ENCODE data around the gene RALGAPA2. TPM values are rescaled to one million over a fixed set of nuclear protein-coding genes. Genes with fewer than 3 reads are reported as not detected.

Gene RALGAPA2
- total RNA-seq, 3 donors from 2014 or later (not counting 1 experiment from before 2014, with no cell fraction given), result 26.6 to 33.9 (median 33.1) TPM

- TF ChIP-seq CTCF (IDR thresholded peaks at IDR 0.05), result no peak
- peak; percentile 62 to 94 (median 78) for ATAC-seq
- H3K4me3 Mint-ChIP-seq, result peak overlapping the region; percentile 26
- peaks cover 24 to 27% of the 10 kb centered on the region in 2 donors for H3K4me1 Mint-ChIP-seq
- DNase-seq, result no peak
- H3K27me3 ChIP-seq (ENCODE audit: control insufficient read depth, insufficient read depth, low read length), result no peaks in the 10 kb centered on the region
- H3K27me3 Mint-ChIP-seq (ENCODE audit: low read depth in 2 of 2), result no peaks in the 10 kb centered on the region
- no peak overlapping the region for H3K4me3 ChIP-seq (ENCODE audit: low read length)
- peaks cover 10% of the 10 kb centered on the region for H3K4me1 ChIP-seq (ENCODE audit: control insufficient read depth, insufficient read depth, low read length)
- H3K36me3 Mint-ChIP-seq, result peaks cover 11% of the 10 kb centered on the region
- intact Hi-C loops (cut with micrococcal nuclease), result no loop called here
- no peaks in the 10 kb centered on the region for H3K9me3 Mint-ChIP-seq
- H3K36me3 ChIP-seq (ENCODE audit: control insufficient read depth, insufficient read depth, low read length), result peaks cover 19% of the 10 kb centered on the region
- no peaks in the 10 kb centered on the region for H3K9me3 ChIP-seq (ENCODE audit: control insufficient read depth, insufficient read depth, low read length)
- no peak overlapping the region for H3K27ac ChIP-seq (ENCODE audit: low read length)
- WGBS (ENCODE audit: insufficient coverage), result 19% methylated on average over 2 of the region's 2 CpGs
- peak overlapping the region; percentile 19 to 33 for H3K27ac Mint-ChIP-seq
These were observed 73.6 kb downstream of the RALGAPA2 start for GRCh38 chr20:20638878-20639277.

- Mint-ChIP-seq H3K27ac (peak overlapping the region; percentile 19 to 33), H3K27me3 (ENCODE audit: low read depth in 2 of 2) (no peaks in the 10 kb centered on the region), H3K9me3 (no peaks in the 10 kb centered on the region), H3K36me3 (peaks cover 11% of the 10 kb centered on the region), H3K4me1 (peaks cover 24 to 27% of the 10 kb centered on the region in 2 donors), H3K4me3 (peak overlapping the region; percentile 26)
- intact Hi-C loops (cut with micrococcal nuclease), result no loop called here
- no peak for TF ChIP-seq CTCF (IDR thresholded peaks at IDR 0.05)
- Histone ChIP-seq H3K27me3 (ENCODE audit: control insufficient read depth, insufficient read depth, low read length) (no peaks in the 10 kb centered on the region), H3K4me1 (ENCODE audit: control insufficient read depth, insufficient read depth, low read length) (peaks cover 10% of the 10 kb centered on the region), H3K36me3 (ENCODE audit: control insufficient read depth, insufficient read depth, low read length) (peaks cover 21% of the 10 kb centered on the region), H3K27ac (ENCODE audit: low read length) (no peak overlapping the region), H3K9me3 (ENCODE audit: control insufficient read depth, insufficient read depth, low read length) (no peaks in the 10 kb centered on the region), H3K4me3 (ENCODE audit: low read length) (no peak overlapping the region)
- WGBS (ENCODE audit: insufficient coverage), result 49% methylated on average over 6 of the region's 7 CpGs
- no peak for DNase-seq
- peak in 2 of 3 donors; percentile 54 to 60 for ATAC-seq
These were observed 74.3 kb downstream of the RALGAPA2 start for GRCh38 chr20:20637998-20638725.

GRCh38 chr20:20635006-20635405, 77.4 kb downstream of the RALGAPA2 start:
- Histone ChIP-seq H3K4me1 (ENCODE audit: control insufficient read depth, insufficient read depth, low read length) (peaks cover 10% of the 10 kb centered on the region), H3K4me3 (ENCODE audit: low read length) (no peak overlapping the region), H3K36me3 (ENCODE audit: control insufficient read depth, insufficient read depth, low read length) (peaks cover 36% of the 10 kb centered on the region), H3K27ac (ENCODE audit: low read length) (no peak overlapping the region), H3K9me3 (ENCODE audit: control insufficient read depth, insufficient read depth, low read length) (no peaks in the 10 kb centered on the region), H3K27me3 (ENCODE audit: control insufficient read depth, insufficient read depth, low read length) (no peaks in the 10 kb centered on the region)
- Mint-ChIP-seq H3K4me1 (peaks cover 23 to 24% of the 10 kb centered on the region in 2 donors), H3K4me3 (no peak overlapping the region), H3K27ac (no peak overlapping the region), H3K36me3 (peaks cover 4% of the 10 kb centered on the region), H3K27me3 (ENCODE audit: low read depth in 2 of 2) (no peaks in the 10 kb centered on the region), H3K9me3 (no peaks in the 10 kb centered on the region)
- no peak for DNase-seq
- WGBS (ENCODE audit: insufficient coverage), result 92% methylated on average over 2 of the region's 2 CpGs
- intact Hi-C loops (cut with micrococcal nuclease), result no loop called here
- TF ChIP-seq CTCF (IDR thresholded peaks at IDR 0.05), result no peak
- ATAC-seq, result no peak

All from natural killer cell (primary cell).